Measurements from ENCODE around the gene SAMD13. TPM values are rescaled to one million over a fixed set of nuclear protein-coding genes. Genes with fewer than 3 reads are reported as not detected.
A peak's percentile ranks its signal among the peaks of the same experiment; 100 is the strongest.

The SAMD13 gene, protein sequence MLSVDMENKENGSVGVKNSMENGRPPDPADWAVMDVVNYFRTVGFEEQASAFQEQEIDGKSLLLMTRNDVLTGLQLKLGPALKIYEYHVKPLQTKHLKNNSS
- total RNA-seq (2022) (0.53 and 0.59 TPM in 2 replicates), Bru-seq, nascent RNA (percentile 36 among the genes with signal in this experiment), BruChase-seq, experiment 1, labeled RNA remaining after a 2-hour chase (percentile 20 among the genes with signal in this experiment), BruChase-seq, experiment 2, labeled RNA remaining after a 6-hour chase (percentile 17 among the genes with signal in this experiment)
- long read RNA-seq, partial matches to known transcripts: 0 of 2 reads
- long read RNA-seq, other reads (novel, unspliced or antisense): 1 of 2 reads

DNA sequence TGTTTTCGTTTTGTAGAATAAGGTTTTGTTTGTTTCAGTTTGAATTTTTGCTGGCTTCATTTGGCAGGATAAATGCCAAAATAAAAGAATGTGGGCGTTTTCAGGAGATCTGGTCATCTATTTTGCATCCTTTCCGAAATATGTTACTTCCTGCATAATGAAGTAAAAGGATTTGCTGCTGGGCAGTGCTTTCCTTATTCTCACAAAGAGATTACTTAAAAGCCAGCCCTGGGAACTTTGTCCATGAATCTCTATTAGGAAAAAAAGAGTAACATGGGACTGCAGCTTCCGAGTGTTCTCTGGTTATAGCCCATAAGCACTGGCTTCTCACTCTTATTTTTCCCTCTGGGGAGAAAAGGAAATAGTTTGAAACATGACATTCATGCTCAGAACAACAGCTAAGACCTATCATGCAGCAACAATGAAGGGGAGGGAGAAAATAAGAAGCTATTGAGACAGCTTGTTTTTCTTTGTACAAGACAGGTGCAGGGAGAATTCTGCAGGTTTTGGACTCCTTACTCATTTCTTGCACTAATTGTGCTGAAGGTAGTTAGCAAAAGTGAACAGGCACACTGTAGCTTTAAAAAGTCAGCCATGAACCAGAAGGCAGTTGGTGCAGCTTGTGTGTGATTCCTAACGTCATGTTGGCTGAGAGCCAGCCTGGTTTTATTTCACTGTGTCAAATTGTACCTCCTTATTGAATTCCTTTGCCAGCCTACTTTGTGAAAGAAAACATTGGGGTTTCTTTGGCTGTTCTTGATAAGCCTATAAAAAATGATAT, at the start of gene SAMD13:
SAMD13 (plus strand) TSS at position 705 of the 781 bp plus-strand sequence. CDS start 1,527 bp downstream, outside the sequence.
- Mint-ChIP-seq H3K27me3 (ENCODE audit: insufficient read depth, unreplicated experiment) (no peaks in the 10 kb centered on the region), H3K4me3 (ENCODE audit: unreplicated experiment) (peak within 1 kb of the TSS; percentile 63), H3K9me3 (ENCODE audit: unreplicated experiment) (no peaks in the 10 kb centered on the region), H3K27ac (ENCODE audit: unreplicated experiment) (no peak within 1 kb of the TSS), H3K36me3 (ENCODE audit: insufficient read depth, unreplicated experiment) (no peaks in the 10 kb centered on the region), H3K4me1 (ENCODE audit: low read depth, unreplicated experiment) (no peaks in the 10 kb centered on the region)
- Histone ChIP-seq H3K4me1 (no peaks in the 10 kb centered on the region), H3K4me3 (ENCODE audit: low read depth, low read length) (no peak within 1 kb of the TSS), H3K36me3 (ENCODE audit: control insufficient read depth, insufficient read depth, low read length) (no peaks in the 10 kb centered on the region), H3K27me3 (replicated peaks; ENCODE audit: control insufficient read depth, insufficient read depth, low read length) (no peaks in the 10 kb centered on the region), H3K9me3 (no peaks in the 10 kb centered on the region)
- DNase-seq: no peak
- no TSS peak for BruUV-seq (replicated peaks)
- CTCF ChIA-PET: no interaction called here
- POLR2A ChIA-PET: no interaction called here
- intact Hi-C loops (cut with micrococcal nuclease; ENCODE audit: unreplicated experiment): no loop called here
- TF ChIP-seq, protein P1, sequence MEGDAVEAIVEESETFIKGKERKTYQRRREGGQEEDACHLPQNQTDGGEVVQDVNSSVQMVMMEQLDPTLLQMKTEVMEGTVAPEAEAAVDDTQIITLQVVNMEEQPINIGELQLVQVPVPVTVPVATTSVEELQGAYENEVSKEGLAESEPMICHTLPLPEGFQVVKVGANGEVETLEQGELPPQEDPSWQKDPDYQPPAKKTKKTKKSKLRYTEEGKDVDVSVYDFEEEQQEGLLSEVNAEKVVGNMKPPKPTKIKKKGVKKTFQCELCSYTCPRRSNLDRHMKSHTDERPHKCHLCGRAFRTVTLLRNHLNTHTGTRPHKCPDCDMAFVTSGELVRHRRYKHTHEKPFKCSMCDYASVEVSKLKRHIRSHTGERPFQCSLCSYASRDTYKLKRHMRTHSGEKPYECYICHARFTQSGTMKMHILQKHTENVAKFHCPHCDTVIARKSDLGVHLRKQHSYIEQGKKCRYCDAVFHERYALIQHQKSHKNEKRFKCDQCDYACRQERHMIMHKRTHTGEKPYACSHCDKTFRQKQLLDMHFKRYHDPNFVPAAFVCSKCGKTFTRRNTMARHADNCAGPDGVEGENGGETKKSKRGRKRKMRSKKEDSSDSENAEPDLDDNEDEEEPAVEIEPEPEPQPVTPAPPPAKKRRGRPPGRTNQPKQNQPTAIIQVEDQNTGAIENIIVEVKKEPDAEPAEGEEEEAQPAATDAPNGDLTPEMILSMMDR (IDR thresholded peaks at IDR 0.05; ENCODE audit: insufficient read depth in 1 of 2, low read depth in 1 of 2, low read length in 1 of 2, severe bottlenecking in 1 of 2, unreplicated experiment in 1 of 2): no peak

DNA sequence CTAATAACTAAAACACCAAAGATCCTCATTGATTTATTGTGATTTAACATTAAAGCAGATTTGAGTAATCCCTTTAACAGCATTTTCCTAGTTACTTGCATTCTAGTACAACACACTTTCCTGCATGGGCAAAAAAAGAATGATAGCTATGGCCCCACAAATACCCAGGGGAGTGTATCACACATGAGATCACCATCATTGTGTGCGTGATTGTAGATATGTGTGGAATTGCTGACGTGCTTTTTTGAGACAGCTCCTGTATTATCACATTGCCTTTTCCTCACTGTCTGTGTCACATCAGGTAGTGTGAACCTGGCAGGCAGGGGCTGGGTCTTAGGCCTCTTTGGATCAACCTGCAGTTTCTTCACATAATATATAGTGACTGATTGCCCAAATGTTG, 48.5 kb upstream of the SAMD13 start:
- TF ChIP-seq, protein P1 (IDR thresholded peaks at IDR 0.05; ENCODE audit: insufficient read depth in 1 of 2, low read depth in 1 of 2, low read length in 1 of 2, severe bottlenecking in 1 of 2, unreplicated experiment in 1 of 2): no peak

DNA sequence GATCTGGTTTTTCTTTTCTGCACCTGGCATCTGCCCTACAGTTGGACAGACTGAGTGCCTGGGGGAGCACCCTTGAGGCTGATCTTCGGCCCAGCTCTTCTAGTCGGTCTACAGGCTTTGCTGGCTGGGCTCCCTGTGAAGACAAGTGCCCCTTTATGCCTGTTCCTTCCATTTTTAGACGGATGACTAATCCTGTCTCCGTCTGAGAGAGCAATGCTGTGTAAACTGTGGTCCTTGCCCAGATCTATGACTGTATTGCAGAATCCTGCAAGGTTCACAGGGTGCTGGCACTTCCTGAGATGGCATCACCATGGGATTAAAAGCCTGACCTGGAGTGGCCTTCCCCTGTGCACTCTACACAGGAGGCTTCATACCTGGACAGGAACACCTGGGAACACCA, 47.6 kb upstream of the SAMD13 start:
- BruUV-seq (replicated peaks): no TSS peak
- no peak for DNase-seq
- Mint-ChIP-seq H3K36me3 (ENCODE audit: insufficient read depth, unreplicated experiment) (no peaks in the 10 kb centered on the region), H3K4me1 (ENCODE audit: low read depth, unreplicated experiment) (no peaks in the 10 kb centered on the region), H3K9me3 (ENCODE audit: unreplicated experiment) (peaks cover 23% of the 10 kb centered on the region), H3K27ac (ENCODE audit: unreplicated experiment) (no peak overlapping the region), H3K27me3 (ENCODE audit: insufficient read depth, unreplicated experiment) (no peaks in the 10 kb centered on the region), H3K4me3 (ENCODE audit: unreplicated experiment) (no peak overlapping the region)
- TF ChIP-seq, protein P1 (IDR thresholded peaks at IDR 0.05; ENCODE audit: insufficient read depth in 1 of 2, low read depth in 1 of 2, low read length in 1 of 2, severe bottlenecking in 1 of 2, unreplicated experiment in 1 of 2): no peak
- no peaks in the 10 kb centered on the region for H3K27me3 ChIP-seq (replicated peaks; ENCODE audit: control insufficient read depth, insufficient read depth, low read length)
- H3K36me3 ChIP-seq (ENCODE audit: control insufficient read depth, insufficient read depth, low read length): no peaks in the 10 kb centered on the region
- ChIA-PET CTCF (no interaction called here), POLR2A (no interaction called here)
- no peak overlapping the region for H3K4me3 ChIP-seq (ENCODE audit: low read depth, low read length)
- H3K9me3 ChIP-seq: no peaks in the 10 kb centered on the region
- no peaks in the 10 kb centered on the region for H3K4me1 ChIP-seq
- intact Hi-C loops (cut with micrococcal nuclease; ENCODE audit: unreplicated experiment): loop anchor here (5.0 kb wide), 1 partner anchor 262 kb away; no protein-coding TSS in a partner anchor

More for the DNA sequence above, 48.5 kb upstream of the SAMD13 start:
- Mint-ChIP-seq H3K4me3 (ENCODE audit: unreplicated experiment) (no peak overlapping the region), H3K27me3 (ENCODE audit: insufficient read depth, unreplicated experiment) (no peaks in the 10 kb centered on the region), H3K4me1 (ENCODE audit: low read depth, unreplicated experiment) (no peaks in the 10 kb centered on the region), H3K27ac (ENCODE audit: unreplicated experiment) (no peak overlapping the region), H3K36me3 (ENCODE audit: insufficient read depth, unreplicated experiment) (no peaks in the 10 kb centered on the region), H3K9me3 (ENCODE audit: unreplicated experiment) (peaks cover 15% of the 10 kb centered on the region)
- H3K27me3 ChIP-seq (replicated peaks; ENCODE audit: control insufficient read depth, insufficient read depth, low read length): no peaks in the 10 kb centered on the region
- ChIA-PET CTCF (no interaction called here), POLR2A (no interaction called here)
- no peaks in the 10 kb centered on the region for H3K4me1 ChIP-seq
- no TSS peak for BruUV-seq (replicated peaks)
- no peak overlapping the region for H3K4me3 ChIP-seq (ENCODE audit: low read depth, low read length)
- DNase-seq: no peak
- intact Hi-C loops (cut with micrococcal nuclease; ENCODE audit: unreplicated experiment): loop anchor here (5.0 kb wide), 1 partner anchor 261 kb away; no protein-coding TSS in a partner anchor
- no peaks in the 10 kb centered on the region for H3K36me3 ChIP-seq (ENCODE audit: control insufficient read depth, insufficient read depth, low read length)
- no peaks in the 10 kb centered on the region for H3K9me3 ChIP-seq
